GM23248 (cell line): Measurements from ENCODE around the gene HSD17B3.

ENCODE experiments used
- EZH2 ChIP-seq: fragments of 200-600 bp; sonication (generic); IDR thresholded peaks from 2 replicates; pipeline ENCODE4 v1.6.1; 2018; ENCODE audit warnings: antibody characterized with exemption, mild to moderate bottlenecking; ENCODE audit not compliant: insufficient read depth, poor library complexity, severe bottlenecking
- EZH2phosphoT487 ChIP-seq: fragments of 200-600 bp; sonication (generic); IDR thresholded peaks from 2 replicates; pipeline ENCODE4 v1.6.1; 2018; ENCODE audit warnings: antibody characterized with exemption, moderate library complexity, mild to moderate bottlenecking, low read depth; ENCODE audit not compliant: insufficient read depth

DNA sequence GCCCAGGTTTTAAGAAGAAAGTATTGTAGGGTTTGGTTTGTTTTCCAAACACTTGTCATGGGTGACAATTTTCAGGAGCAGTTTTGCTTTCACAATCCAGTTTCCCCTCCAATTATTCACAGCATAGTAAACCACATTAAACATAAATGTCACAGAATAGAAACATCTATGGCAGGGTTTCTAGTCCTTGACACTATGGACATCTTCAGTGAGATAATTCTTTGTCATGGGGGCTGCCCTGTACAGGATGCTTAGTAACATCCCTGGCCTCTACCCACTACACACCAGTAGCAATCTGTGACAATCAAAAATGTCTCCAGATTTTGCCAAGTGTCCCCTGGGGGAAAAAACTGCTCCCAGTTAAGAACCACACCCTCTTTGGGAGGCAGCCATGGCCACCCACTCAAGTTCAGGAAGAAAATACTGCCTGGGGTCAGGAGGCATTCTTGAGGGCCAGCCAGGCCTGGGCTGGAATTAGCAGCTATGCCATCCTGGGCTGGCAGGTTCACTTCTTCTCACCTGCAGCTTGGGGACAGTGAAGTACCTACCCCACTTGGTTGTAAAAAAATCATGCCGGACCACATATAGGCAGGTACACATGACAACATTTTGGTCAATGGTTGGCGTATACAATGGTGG, 116.3 kb downstream of the HSD17B3 start:
- TF ChIP-seq EZH2, result no peak
- no peak for TF ChIP-seq EZH2phosphoT487
